HepG2 (cell line): ENCODE results near the gene TUBA8. TPM values are rescaled to one million over a fixed set of nuclear protein-coding genes. Genes with fewer than 3 reads are reported as not detected.

Source experiments
- ATAC-seq: fragments of 200-7000 bp; cut with Tn5 transposase; 3 replicates; pipeline ENCODE4 v1.9.1; 2020; ENCODE audit warnings: mild to moderate bottlenecking, moderate library complexity
- BruUV-seq: library from RNA; stranded (reverse); fragments of 400-500 nt; replicated peaks from 2 replicates; lab custom pipeline; 2021; lab: Mats Ljungman, UMichigan
- CTCF ChIA-PET: fragments of 300-600 bp; formaldehyde crosslinking; extraction: SDS; loops from one replicate; lab custom pipeline; 2021; ENCODE audit warnings: low total read pairs, inconsistent platforms, low intra/inter-chr PET ratio; lab: Yijun Ruan, JAX
- POLR2A ChIA-PET: fragments of 350-600 bp; sonication (Branson Sonifier 250); formaldehyde crosslinking; loops from one replicate; lab custom pipeline; 2020; ENCODE audit warnings: antibody characterized with exemption, inconsistent platforms; lab: Yijun Ruan, JAX
- DNase-seq: peaks from one replicate; pipeline ENCODE4 v3.0.0-alpha.2; 2015; ENCODE audit warnings: low spot score
- FAIRE-seq: peaks from 3 replicates; lab custom pipeline; 2011; peaks lifted over from hg19 to GRCh38; lab: Jason Lieb, UNC
- H2AFZ ChIP-seq: one replicate; pipeline ENCODE4 v1.6.1; 2011; ENCODE audit warnings: low read length, inconsistent platforms
- H3K27ac ChIP-seq: fragments of 300-600 bp; 3 replicates; pipeline ENCODE4 v1.8.0; 2011; ENCODE audit warnings: mixed run types, mild to moderate bottlenecking, mixed read lengths, low read length, inconsistent platforms; ENCODE audit not compliant: insufficient read depth; ENCODE audit errors: extremely low read length
- H3K27me3 ChIP-seq, 2 experiments: fragments of 200-600 bp in 1 of 2; 2 replicates in 1 of 2; 3 replicates in 1 of 2; pipeline versions ENCODE4 v1.6.0 to v1.8.0; 2011; ENCODE audit warnings: low read length in 2 of 2, mild to moderate bottlenecking in 2 of 2, moderate library complexity in 2 of 2, inconsistent platforms in 1 of 2; ENCODE audit not compliant: insufficient read depth in 2 of 2, control insufficient read depth in 1 of 2
- H3K36me3 ChIP-seq, 2 experiments: fragments of 200-600 bp in 1 of 2; replicated peaks in 1 of 2; 2 replicates in 1 of 2; 3 replicates in 1 of 2; pipeline versions ENCODE4 v1.5.1 to v1.8.0; 2011; ENCODE audit warnings: low read length in 2 of 2, inconsistent platforms in 1 of 2; ENCODE audit not compliant: insufficient read depth in 2 of 2, control insufficient read depth in 1 of 2
- H3K4me1 ChIP-seq: 2 replicates; pipeline ENCODE4 v1.5.1; 2012; ENCODE audit warnings: low read length, inconsistent platforms; ENCODE audit not compliant: insufficient read depth
- H3K4me2 ChIP-seq: 2 replicates; pipeline ENCODE4 v1.6.0; 2011; ENCODE audit warnings: low read depth, low read length, inconsistent platforms
- H3K4me3 ChIP-seq, 3 experiments: fragments of 200-600 bp in 1 of 3; sonication (generic), shearing (Covaris generic) in 1 of 3; replicated peaks in 1 of 3; 2 replicates each; pipeline ENCODE4 v1.5.1; 2011 to 2016; ENCODE audit warnings: low read length in 3 of 3, inconsistent platforms in 2 of 3, low read depth in 2 of 3, mild to moderate bottlenecking in 2 of 3, control low read depth in 1 of 3, mixed read lengths in 1 of 3; ENCODE audit not compliant: insufficient read depth in 1 of 3
- H3K79me2 ChIP-seq: one replicate; pipeline ENCODE4 v1.6.1; 2011; ENCODE audit warnings: low read length, inconsistent platforms; ENCODE audit not compliant: insufficient read depth
- H3K9ac ChIP-seq: 2 replicates; pipeline ENCODE4 v1.6.0; 2011; ENCODE audit warnings: mild to moderate bottlenecking, low read depth, low read length, inconsistent platforms; ENCODE audit not compliant: insufficient read depth
- H3K9me3 ChIP-seq: 2 replicates; pipeline ENCODE4 v1.5.1; 2012; ENCODE audit warnings: mild to moderate bottlenecking, low read length
- H4K20me1 ChIP-seq: 2 replicates; pipeline ENCODE4 v1.6.0; 2011; ENCODE audit warnings: inconsistent platforms, mild to moderate bottlenecking, low read length, moderate library complexity; ENCODE audit not compliant: insufficient read depth
- MAFK ChIP-seq, 2 experiments: IDR thresholded peaks in 1 of 2; conservative IDR thresholded peaks in 1 of 2; 2 replicates each; pipeline ENCODE4 v1.6.1; 2011; ENCODE audit warnings: improper control_type of control experiment in 2 of 2, low read length in 2 of 2
- PHB2 ChIP-seq: fragments of 450-650 bp; IDR thresholded peaks from 2 replicates; pipeline ENCODE4 v1.6.1; 2018; ENCODE audit not compliant: partially characterized antibody
- SETDB1 ChIP-seq: sonication (generic); formaldehyde crosslinking; IDR thresholded peaks from 2 replicates; pipeline ENCODE4 v1.5.1; 2020; ENCODE audit warnings: missing genetic modification reagents, mild to moderate bottlenecking, borderline replicate concordance
- SMARCE1 ChIP-seq: fragments of 450-650 bp; IDR thresholded peaks from 2 replicates; pipeline ENCODE4 v1.6.1; 2017; ENCODE audit warnings: borderline replicate concordance
- ZC3H13 ChIP-seq: sonication (generic); formaldehyde crosslinking; IDR thresholded peaks from 2 replicates; pipeline ENCODE4 v1.8.1; 2023; ENCODE audit warnings: mild to moderate bottlenecking, missing genetic modification reagents, moderate library complexity
- ZNF235 ChIP-seq: sonication (generic); formaldehyde crosslinking; IDR thresholded peaks from 2 replicates; pipeline ENCODE4 v1.8.1; 2023; ENCODE audit warnings: mild to moderate bottlenecking, missing genetic modification reagents, borderline replicate concordance
- ZNF33A ChIP-seq: sonication (generic); formaldehyde crosslinking; IDR thresholded peaks from 2 replicates; pipeline ENCODE4 v1.5.1; 2020; ENCODE audit warnings: missing genetic modification reagents, mild to moderate bottlenecking, moderate library complexity, borderline replicate concordance
- ZNF383 ChIP-seq: sonication (generic); formaldehyde crosslinking; IDR thresholded peaks from 2 replicates; pipeline ENCODE4 v1.4.0; 2020; ENCODE audit warnings: missing genetic modification reagents, mild to moderate bottlenecking, borderline replicate concordance
- ZNF879 ChIP-seq: sonication (generic); formaldehyde crosslinking; IDR thresholded peaks from 2 replicates; pipeline ENCODE4 v1.8.1; 2023; ENCODE audit warnings: missing genetic modification reagents
- WGBS: methylation state at CpG from one replicate; pipeline ENCODE4 v1.1.6; 2017; ENCODE audit warnings: low lambda C conversion rate; 5-methylcytosine and 5-hydroxymethylcytosine counted together
- in situ Hi-C: cut with HindIII; loops from 2 replicates; pipeline ENCODE4 v1.10.0; 2017; ENCODE audit warnings: low pct_unique_long_range_greater_than_20kb; ENCODE audit not compliant: extremely low pct_ligation_motif_present
- intact Hi-C: fragments of 100-400 bp; cut with micrococcal nuclease; formaldehyde crosslinking; loops from one replicate; pipeline ENCODE4 v1.10.0; 2022; ENCODE audit not compliant: unreplicated experiment
- polyA plus RNA-seq, 8 experiments: library from polyadenylated mRNA; depleted of rRNA in 3 of 8; stranded (reverse) in 7 of 8; unstranded in 1 of 8; fragments of >200 nt; fragmentation: Illumina TruSeq in 4 of 8; extraction: Trizol in 4 of 8; gene quantifications; 2 replicates each; pipeline versions ENCODE4 v1.2.1 to v1.2.3, GENCODE V29; 2011 to 2016; ENCODE audit warnings: low read depth in 4 of 8, missing spikeins in 1 of 8, mixed read lengths in 1 of 8; ENCODE audit not compliant: insufficient read depth in 1 of 8
- total RNA-seq, 5 experiments: library from RNA; depleted of rRNA; stranded (reverse); fragments of >200 nt; fragmentation: Illumina TruSeq; extraction: Trizol; gene quantifications; 2 replicates each; pipeline ENCODE4 v1.2.3, GENCODE V29; 2016; ENCODE audit warnings: low read depth in 1 of 5
- TF ChIP-seq, protein P1 (sequence below): sonication (generic); formaldehyde crosslinking; IDR thresholded peaks from 2 replicates; pipeline ENCODE4 v1.4.0; 2020; ENCODE audit warnings: missing genetic modification reagents, mild to moderate bottlenecking, borderline replicate concordance
- TF ChIP-seq, protein P2 (sequence below): IDR thresholded peaks from 2 replicates; pipeline ENCODE4 v1.6.1; 2016; ENCODE audit warnings: missing biosample characterization, missing genetic modification reagents, low read depth

Gene TUBA8
- total and polyA plus RNA-seq, 2 of the 13 experiments (the other 11 are each of a cell fraction or from before 2014, with no cell fraction given) = 0.35 to 0.69 TPM

DNA sequence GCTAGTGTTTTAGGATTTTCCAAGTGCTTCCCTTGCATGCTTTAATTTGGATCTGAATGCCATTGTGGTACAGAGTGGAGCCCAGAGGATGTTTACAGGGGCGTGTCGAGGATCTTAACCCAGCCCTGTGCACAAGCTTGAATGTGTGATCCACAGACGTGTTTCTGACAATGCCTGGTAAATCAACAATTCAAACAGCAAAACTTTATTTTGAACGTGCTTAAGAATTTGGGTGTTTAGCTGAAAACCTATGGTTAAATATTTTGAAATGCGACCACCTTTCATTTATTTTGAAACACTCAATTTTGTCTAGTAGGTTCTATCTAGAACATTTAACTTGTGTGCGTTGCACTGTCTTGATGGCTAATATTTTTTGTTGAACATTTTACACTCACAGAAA is 1.8 kb downstream of the TUBA8 start:
- BruUV-seq = no TSS peak
- H4K20me1 ChIP-seq = peaks cover 4% of the 10 kb centered on the region; the same call in 1 of the 2 replicates
- POLR2A ChIA-PET = no interaction called here

More for the DNA sequence above, 1.8 kb downstream of the TUBA8 start:
- CTCF ChIA-PET = no interaction called here
- H3K4me3 ChIP-seq = no peak overlapping the region
- no peak for DNase-seq
- no peak overlapping the region for H3K4me2 ChIP-seq
- no peak for ATAC-seq
- no peak overlapping the region for H3K27ac ChIP-seq
- H3K36me3 ChIP-seq = no peaks in the 10 kb centered on the region
- H3K79me2 ChIP-seq = no peaks in the 10 kb centered on the region
- H2AFZ ChIP-seq = no peak overlapping the region
- H3K9me3 ChIP-seq = no peaks in the 10 kb centered on the region
- in situ Hi-C loops = no loop called here
- intact Hi-C loops = no loop called here
- no peak overlapping the region for H3K9ac ChIP-seq
- H3K27me3 ChIP-seq = peaks cover 8 to 43% of the 10 kb centered on the region in 2 experiments
- no peak for FAIRE-seq
- WGBS = 56% methylated on average over 6 of the region's 6 CpGs
- peaks cover 23% of the 10 kb centered on the region for H3K4me1 ChIP-seq
- TF ChIP-seq ZNF235 (CRISPR knock-in tag) = no peak
- TF ChIP-seq, protein P1, sequence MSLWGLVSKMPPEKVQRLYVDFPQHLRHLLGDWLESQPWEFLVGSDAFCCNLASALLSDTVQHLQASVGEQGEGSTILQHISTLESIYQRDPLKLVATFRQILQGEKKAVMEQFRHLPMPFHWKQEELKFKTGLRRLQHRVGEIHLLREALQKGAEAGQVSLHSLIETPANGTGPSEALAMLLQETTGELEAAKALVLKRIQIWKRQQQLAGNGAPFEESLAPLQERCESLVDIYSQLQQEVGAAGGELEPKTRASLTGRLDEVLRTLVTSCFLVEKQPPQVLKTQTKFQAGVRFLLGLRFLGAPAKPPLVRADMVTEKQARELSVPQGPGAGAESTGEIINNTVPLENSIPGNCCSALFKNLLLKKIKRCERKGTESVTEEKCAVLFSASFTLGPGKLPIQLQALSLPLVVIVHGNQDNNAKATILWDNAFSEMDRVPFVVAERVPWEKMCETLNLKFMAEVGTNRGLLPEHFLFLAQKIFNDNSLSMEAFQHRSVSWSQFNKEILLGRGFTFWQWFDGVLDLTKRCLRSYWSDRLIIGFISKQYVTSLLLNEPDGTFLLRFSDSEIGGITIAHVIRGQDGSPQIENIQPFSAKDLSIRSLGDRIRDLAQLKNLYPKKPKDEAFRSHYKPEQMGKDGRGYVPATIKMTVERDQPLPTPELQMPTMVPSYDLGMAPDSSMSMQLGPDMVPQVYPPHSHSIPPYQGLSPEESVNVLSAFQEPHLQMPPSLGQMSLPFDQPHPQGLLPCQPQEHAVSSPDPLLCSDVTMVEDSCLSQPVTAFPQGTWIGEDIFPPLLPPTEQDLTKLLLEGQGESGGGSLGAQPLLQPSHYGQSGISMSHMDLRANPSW = no peak
- TF ChIP-seq ZNF33A = no peak
- TF ChIP-seq, protein P2, sequence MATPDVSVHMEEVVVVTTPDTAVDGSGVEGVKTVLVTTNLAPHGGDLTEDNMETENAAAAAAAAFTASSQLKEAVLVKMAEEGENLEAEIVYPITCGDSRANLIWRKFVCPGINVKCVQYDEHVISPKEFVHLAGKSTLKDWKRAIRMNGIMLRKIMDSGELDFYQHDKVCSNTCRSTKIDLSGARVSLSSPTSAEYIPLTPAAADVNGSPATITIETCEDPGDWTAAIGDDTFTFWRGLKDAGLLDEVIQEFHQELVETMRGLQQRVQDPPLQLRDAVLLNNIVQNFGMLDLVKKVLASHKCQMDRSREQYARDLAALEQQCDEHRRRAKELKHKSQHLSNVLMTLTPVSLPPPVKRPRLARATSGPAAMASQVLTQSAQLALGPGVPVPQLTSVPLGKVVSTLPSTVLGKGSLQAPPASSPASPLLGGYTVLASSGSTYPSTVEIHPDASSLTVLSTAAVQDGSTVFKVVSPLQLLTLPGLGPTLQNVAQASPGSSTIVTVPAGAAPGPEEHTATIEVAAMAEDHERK (CRISPR knock-in tag) = no peak
- no peak for TF ChIP-seq PHB2
- TF ChIP-seq ZNF383 = no peak
- no peak for TF ChIP-seq SMARCE1
- TF ChIP-seq ZNF879 (CRISPR knock-in tag) = no peak
- TF ChIP-seq MAFK (conservative IDR thresholded peaks at IDR 0.05 in 1 of 2, IDR thresholded peaks at IDR 0.05 in 1 of 2; ENCODE audit: low read length in 2 of 2) = no peak
- TF ChIP-seq SETDB1 (CRISPR knock-in tag) = no peak
- no peak for TF ChIP-seq ZC3H13 (CRISPR knock-in tag)
